ENCODE measurements around the gene KIAA1586. TPM values are rescaled to one million over a fixed set of nuclear protein-coding genes. Genes with fewer than 3 reads are reported as not detected.
"Not testable (repeated sequence)": the region's sequence is repeated elsewhere in the genome, so short reads cannot be mapped to it uniquely, and the experiment has no call there.

KIAA1586 gene
- total and polyA plus RNA-seq, 7 donors, result 1.4 to 6.7 (median 4.0) TPM

GRCh38 chr6:57006101-57006500 lies 40.4 kb upstream of the KIAA1586 start:
- no peak overlapping the region for H3K4me3 ChIP-seq

GRCh38 chr6:57008069-57008468 lies 38.4 kb upstream of the KIAA1586 start:
- H3K9me3 ChIP-seq; DNase-seq; H3K4me1 ChIP-seq; H3K36me3 ChIP-seq (ENCODE audit: insufficient read depth in 1 of 2, low read depth in 1 of 2); H3K4me3 ChIP-seq; H3K27me3 ChIP-seq (ENCODE audit: insufficient read depth in 3 of 3, low read length in 2 of 3); intact Hi-C loops (cut with DNase I); H3K27ac ChIP-seq: not testable (repeated sequence)
- WGBS, 3 donors, result 43 to 49% (median 44%) methylated on average over 2 of the region's 2 CpGs
- ATAC-seq, result peak; percentile 59 to 71 (median 64)

More at GRCh38 chr6:57006101-57006500, 40.4 kb upstream of the KIAA1586 start:
- no peak for TF ChIP-seq CTCF (IDR thresholded peaks at IDR 0.05)
- DNase-seq, result no peak
- 61 to 72% (median 62%) methylated on average over 3 of the region's 3 CpGs for WGBS, 3 donors
- peaks cover 5% of the 10 kb centered on the region for H3K4me1 ChIP-seq
- no peak for ATAC-seq
- no peaks in the 10 kb centered on the region for H3K36me3 ChIP-seq (ENCODE audit: insufficient read depth in 1 of 2, low read depth in 1 of 2)
- no peaks in the 10 kb centered on the region for H3K27me3 ChIP-seq (ENCODE audit: insufficient read depth in 3 of 3, low read length in 2 of 3)
- no peak overlapping the region for H3K27ac ChIP-seq
- no peaks in the 10 kb centered on the region for H3K9me3 ChIP-seq
- intact Hi-C loops (cut with DNase I), result no loop called here

GRCh38 chr6:57013521-57013926 lies 33.0 kb upstream of the KIAA1586 start:
- Histone ChIP-seq H3K36me3 (ENCODE audit: insufficient read depth in 1 of 2, low read depth in 1 of 2) (no peaks in the 10 kb centered on the region), H3K4me3 (no peak overlapping the region), H3K9me3 (no peaks in the 10 kb centered on the region), H3K27me3 (ENCODE audit: insufficient read depth in 3 of 3, low read length in 2 of 3) (no peaks in the 10 kb centered on the region), H3K27ac (no peak overlapping the region), H3K4me1 (no peaks in the 10 kb centered on the region)
- no peak for DNase-seq
- no peak for TF ChIP-seq CTCF (IDR thresholded peaks at IDR 0.05)
- 19 to 26% (median 22%) methylated on average over 4 of the region's 4 CpGs for WGBS, 3 donors
- intact Hi-C loops (cut with DNase I), result no loop called here
- peak in 1 of 4 donors; percentile 39 for ATAC-seq

GRCh38 chr6:57017069-57017468 lies 29.4 kb upstream of the KIAA1586 start:
- H3K36me3 ChIP-seq (ENCODE audit: insufficient read depth in 1 of 2, low read depth in 1 of 2), result no peaks in the 10 kb centered on the region
- no peak overlapping the region for H3K27ac ChIP-seq
- intact Hi-C loops (cut with DNase I), result loop anchor here in 1 of 2 donors (5.0 kb wide), 1 partner anchor 100 kb away; no protein-coding TSS in a partner anchor
- ATAC-seq (no peak), DNase-seq (no peak)
- H3K4me3 ChIP-seq, result no peak overlapping the region
- H3K4me1 ChIP-seq, result no peaks in the 10 kb centered on the region
- H3K27me3 ChIP-seq (ENCODE audit: insufficient read depth in 3 of 3, low read length in 2 of 3), result no peaks in the 10 kb centered on the region
- WGBS, 3 donors, result 75 to 80% (median 76%) methylated on average over 3 of the region's 3 CpGs
- TF ChIP-seq CTCF (IDR thresholded peaks at IDR 0.05), result no peak
- no peaks in the 10 kb centered on the region for H3K9me3 ChIP-seq

GRCh38 chr6:57017841-57018240 lies 28.7 kb upstream of the KIAA1586 start:
- intact Hi-C loops (cut with DNase I), result loop anchor here in 1 of 2 donors (5.0 kb wide), 1 partner anchor 101 kb away; no protein-coding TSS in a partner anchor
- no peaks in the 10 kb centered on the region for H3K4me1 ChIP-seq
- H3K36me3 ChIP-seq (ENCODE audit: insufficient read depth in 1 of 2, low read depth in 1 of 2), result no peaks in the 10 kb centered on the region
- no peaks in the 10 kb centered on the region for H3K9me3 ChIP-seq
- TF ChIP-seq CTCF (IDR thresholded peaks at IDR 0.05), result no peak
- ATAC-seq, result no peak
- H3K27ac ChIP-seq, result no peak overlapping the region
- no peak for DNase-seq
- no peaks in the 10 kb centered on the region for H3K27me3 ChIP-seq (ENCODE audit: insufficient read depth in 3 of 3, low read length in 2 of 3)
- no peak overlapping the region for H3K4me3 ChIP-seq
- 82 to 97% (median 85%) methylated on average over 1 of the region's 1 CpG for WGBS, 3 donors

Measured in psoas muscle (tissue), 8 donors.